GM21717 (cell line): Measurements from ENCODE around the gene RETSAT.
A peak's percentile ranks its signal among the peaks of the same experiment; 100 is the strongest.
"Not testable (repeated sequence)": the region's sequence is repeated elsewhere in the genome, so short reads cannot be mapped to it uniquely, and the experiment has no call there.

ENCODE experiments used
- ATAC-seq: cut with Tn5 transposase; IDR thresholded peaks from one replicate; pipeline ENCODE4 v1.9.1; 2021; ENCODE audit warnings: mild to moderate bottlenecking, moderate library complexity; ENCODE audit not compliant: unreplicated experiment

Gene RETSAT

GRCh38 chr2:85334928-85335327 lies 19.4 kb downstream of the RETSAT start:
- ATAC-seq, result no peak

GRCh38 chr2:85333877-85334276 lies 20.5 kb downstream of the RETSAT start:
- ATAC-seq, result not testable (repeated sequence)

- no peak for ATAC-seq
These were observed 23.3 kb downstream of the RETSAT start for GRCh38 chr2:85330839-85331636.

- not testable (repeated sequence) for ATAC-seq
These were observed 24.6 kb downstream of the RETSAT start for GRCh38 chr2:85329701-85330100.

- ATAC-seq, result no peak
These were observed 25.1 kb downstream of the RETSAT start for GRCh38 chr2:85329181-85329651.

GRCh38 chr2:85327822-85328617 lies 26.3 kb downstream of the RETSAT start, which contains the start of gene TGOLN2:
TGOLN2 (minus strand) TSS chr2:85327989; CDS start chr2:85327962, 27 bp downstream.
- ATAC-seq, result peak; percentile 88

- ATAC-seq, result peak; percentile 27
These were observed 27.0 kb downstream of the RETSAT start for GRCh38 chr2:85327160-85327821.

- peak; percentile 40 for ATAC-seq
These were observed 27.7 kb downstream of the RETSAT start for GRCh38 chr2:85326406-85327159.

DNA sequence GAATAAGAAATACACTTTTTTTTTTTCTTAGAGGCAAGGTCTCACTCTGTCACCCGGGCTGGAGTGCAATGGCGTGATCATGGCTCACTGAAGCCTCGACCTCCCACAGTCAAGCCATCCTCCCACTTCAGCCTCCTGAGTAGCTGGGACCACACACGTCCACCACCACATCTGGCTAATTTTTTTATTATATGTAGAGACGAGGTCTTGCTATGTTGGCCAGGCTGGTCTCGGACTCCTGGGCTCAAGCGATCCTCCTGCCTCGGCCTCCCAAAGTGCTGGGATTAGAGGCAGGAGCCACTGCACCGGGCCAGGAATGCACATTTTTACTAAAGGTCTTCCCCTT lies 28.9 kb downstream of the RETSAT start:
- no peak for ATAC-seq

- ATAC-seq, result no peak
These were observed 29.5 kb downstream of the RETSAT start for GRCh38 chr2:85324639-85325465.

GRCh38 chr2:85323988-85324367 lies 30.4 kb downstream of the RETSAT start:
- ATAC-seq, result not testable (repeated sequence)

DNA sequence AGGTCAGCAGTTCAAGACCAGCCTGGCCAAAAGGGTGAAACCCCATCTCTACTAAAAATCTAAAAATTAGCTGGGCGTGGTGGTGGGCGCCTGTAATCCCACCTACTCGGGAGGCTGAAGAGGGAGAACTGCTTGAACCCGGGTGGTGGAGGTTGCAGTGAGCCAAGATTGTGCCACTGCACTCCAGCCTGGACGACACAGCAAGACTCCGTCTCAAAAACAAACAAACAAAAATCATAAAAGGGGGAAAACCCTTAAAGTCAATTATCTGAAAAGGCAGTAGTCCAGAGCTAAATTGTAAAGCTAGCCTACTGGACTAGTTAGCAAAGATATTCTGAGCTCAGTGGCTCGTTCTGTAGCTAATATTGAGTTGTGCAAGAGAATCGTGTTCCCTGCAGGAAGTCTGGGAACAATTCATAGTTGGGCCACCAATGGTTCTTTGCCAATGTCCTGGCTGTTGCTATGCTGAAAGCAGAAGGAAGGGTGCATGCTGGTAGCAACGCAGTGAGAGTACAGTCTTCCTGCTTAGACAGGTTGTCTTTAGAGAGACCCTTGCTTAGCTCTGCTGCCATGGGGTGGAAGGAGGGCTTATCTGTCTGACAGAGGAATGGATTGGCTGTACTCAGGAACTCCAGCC lies 30.9 kb downstream of the RETSAT start:
- no peak for ATAC-seq

DNA sequence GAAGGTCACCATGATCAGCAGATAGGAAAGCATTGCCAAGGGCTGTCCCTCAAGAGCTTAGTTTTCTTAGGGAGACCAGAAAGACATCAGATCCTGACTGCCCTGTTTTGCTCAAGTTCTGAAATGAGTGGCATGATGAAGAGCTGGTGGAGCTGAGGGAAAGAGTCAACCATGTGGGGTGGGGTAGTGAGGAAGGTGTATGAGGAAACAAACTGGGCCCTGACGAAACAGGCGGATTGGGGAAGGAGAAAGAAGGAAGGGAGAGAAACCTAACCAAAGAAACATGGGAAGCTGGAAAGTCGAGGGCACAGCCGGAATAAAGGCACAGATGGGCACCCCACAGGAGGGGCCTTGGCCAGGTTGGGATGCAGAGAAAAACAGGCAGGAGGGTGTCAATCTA lies 34.5 kb downstream of the RETSAT start:
- ATAC-seq, result no peak

DNA sequence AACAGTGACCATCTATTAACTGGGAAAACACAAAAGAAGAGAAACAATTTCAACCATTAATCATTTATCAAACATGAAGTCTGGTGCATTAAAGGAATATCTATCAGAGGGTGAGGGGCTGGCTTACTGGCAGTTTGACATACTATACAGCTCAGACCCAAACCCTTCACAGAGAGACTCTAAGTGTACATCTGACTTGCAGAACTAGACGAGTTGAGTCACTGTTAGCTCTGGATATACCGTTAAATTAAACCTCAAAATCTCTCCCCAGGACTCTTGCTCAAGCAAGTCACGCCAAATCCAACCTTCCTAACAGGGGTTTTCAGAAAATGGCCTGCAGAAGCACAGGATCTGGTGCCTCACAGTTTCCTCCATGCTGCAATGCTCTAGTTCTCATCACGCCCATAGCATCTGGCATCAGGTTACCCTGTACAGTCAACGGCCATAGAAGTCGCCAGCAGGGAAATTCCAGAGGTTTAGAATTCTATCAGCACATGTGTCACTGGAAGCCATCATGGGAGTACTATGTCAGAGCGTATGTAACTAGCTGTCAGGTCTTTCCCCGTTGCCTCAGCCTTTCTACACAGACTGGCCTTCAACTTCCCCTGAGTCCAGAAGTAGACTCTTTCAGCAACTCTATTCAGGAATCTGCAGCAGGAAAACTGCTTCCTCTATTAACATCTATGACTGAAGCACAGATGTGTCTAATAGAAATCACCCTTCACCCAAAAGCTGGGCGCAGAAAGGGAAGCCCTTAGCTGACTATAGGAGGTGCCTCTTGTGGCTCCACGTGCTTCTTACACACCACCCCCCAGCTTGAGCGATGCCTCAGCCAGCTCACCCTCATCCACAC lies 35.9 kb downstream of the RETSAT start:
- no peak for ATAC-seq

GRCh38 chr2:85315921-85316320 lies 38.4 kb downstream of the RETSAT start:
- not testable (repeated sequence) for ATAC-seq

DNA sequence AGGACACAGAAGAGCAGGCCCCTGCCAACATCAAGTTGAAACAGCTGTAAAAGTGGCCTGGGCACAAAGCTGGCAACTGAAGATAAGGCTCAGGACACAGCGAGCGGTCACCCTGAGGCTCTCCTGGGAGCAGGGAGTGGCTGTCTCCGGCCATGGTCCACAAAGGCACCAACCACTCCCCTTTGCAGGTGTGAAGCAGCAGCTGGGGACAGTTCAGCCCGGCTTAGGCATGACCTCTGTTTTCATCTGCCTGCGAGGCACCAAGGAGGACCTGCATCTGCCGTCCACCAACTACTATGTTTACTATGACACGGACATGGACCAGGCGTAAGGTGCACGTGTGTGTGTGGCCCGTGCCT lies 39.5 kb downstream of the RETSAT start:
- no peak for ATAC-seq

GRCh38 chr2:85312404-85312803 lies 41.9 kb downstream of the RETSAT start:
- no peak for ATAC-seq

GRCh38 chr2:85310330-85310729 lies 44.0 kb downstream of the RETSAT start:
- ATAC-seq, result no peak
